Nephron (organoid): ENCODE measurements around the gene PKP4.

Experiments
- H3K27ac Mint-ChIP-seq, 3 experiments: 2 replicates each; pipeline ENCODE4 v1.8.0; 2020; ENCODE audit warnings: mixed read lengths in 3 of 3, mild to moderate bottlenecking in 2 of 3, moderate library complexity in 1 of 3
- H3K27me3 Mint-ChIP-seq: 2 replicates; pipeline ENCODE4 v1.8.0; 2021; ENCODE audit warnings: low read depth, mild to moderate bottlenecking, moderate library complexity, mixed read lengths
- H3K36me3 Mint-ChIP-seq: 2 replicates; pipeline ENCODE4 v1.8.0; 2020; ENCODE audit warnings: low read depth, mixed read lengths
- H3K4me1 Mint-ChIP-seq: 2 replicates; pipeline ENCODE4 v1.8.0; 2020; ENCODE audit warnings: mixed read lengths
- H3K4me3 Mint-ChIP-seq, 3 experiments: 2 replicates each; pipeline ENCODE4 v1.8.0; 2020; ENCODE audit warnings: mild to moderate bottlenecking in 3 of 3, mixed read lengths in 3 of 3, moderate library complexity in 2 of 3
- H3K9me3 Mint-ChIP-seq: 2 replicates; pipeline ENCODE4 v1.8.0; 2020; ENCODE audit warnings: mixed read lengths
- CTCF ChIP-seq, 3 experiments: fragments of 200-600 bp; sonication (generic); IDR thresholded peaks; one replicate each; pipeline ENCODE4 v1.5.0; 2021; ENCODE audit warnings: antibody characterized with exemption in 3 of 3; ENCODE audit not compliant: unreplicated experiment in 3 of 3

PKP4 gene

GRCh38 chr2:158644139-158644538 lies 187.4 kb downstream of the PKP4 start:
- no peaks in the 10 kb centered on the region for H3K9me3 Mint-ChIP-seq
- H3K27me3 Mint-ChIP-seq, result no peaks in the 10 kb centered on the region
- no peak overlapping the region for H3K27ac Mint-ChIP-seq
- TF ChIP-seq CTCF (IDR thresholded peaks at IDR 0.05; ENCODE audit: unreplicated experiment in 3 of 3), result no peak
- H3K36me3 Mint-ChIP-seq, result peaks cover 35% of the 10 kb centered on the region
- peaks cover 10% of the 10 kb centered on the region for H3K4me1 Mint-ChIP-seq
- no peak overlapping the region for H3K4me3 Mint-ChIP-seq

GRCh38 chr2:158645299-158645698 lies 188.5 kb downstream of the PKP4 start:
- Mint-ChIP-seq H3K4me1 (peaks cover 10% of the 10 kb centered on the region), H3K36me3 (peaks cover 30% of the 10 kb centered on the region), H3K27ac (peak overlapping the region in 1 of 3 experiments; percentile 8), H3K4me3 (no peak overlapping the region), H3K27me3 (no peaks in the 10 kb centered on the region), H3K9me3 (no peaks in the 10 kb centered on the region)
- TF ChIP-seq CTCF (IDR thresholded peaks at IDR 0.05; ENCODE audit: unreplicated experiment in 3 of 3), result no peak

GRCh38 chr2:158647436-158648231 lies 190.9 kb downstream of the PKP4 start:
- no peak overlapping the region for H3K4me3 Mint-ChIP-seq
- no peaks in the 10 kb centered on the region for H3K9me3 Mint-ChIP-seq
- H3K4me1 Mint-ChIP-seq, result peaks cover 10% of the 10 kb centered on the region
- no peaks in the 10 kb centered on the region for H3K27me3 Mint-ChIP-seq
- TF ChIP-seq CTCF (IDR thresholded peaks at IDR 0.05; ENCODE audit: unreplicated experiment in 3 of 3), result no peak
- H3K27ac Mint-ChIP-seq, result peak overlapping the region in 1 of 3 experiments; percentile 80
- H3K36me3 Mint-ChIP-seq, result peaks cover 25% of the 10 kb centered on the region

GRCh38 chr2:158649846-158650245 lies 193.1 kb downstream of the PKP4 start:
- Mint-ChIP-seq H3K27ac (no peak overlapping the region), H3K4me3 (no peak overlapping the region), H3K36me3 (peaks cover 19% of the 10 kb centered on the region), H3K4me1 (peaks cover 10% of the 10 kb centered on the region), H3K27me3 (no peaks in the 10 kb centered on the region), H3K9me3 (no peaks in the 10 kb centered on the region)
- no peak for TF ChIP-seq CTCF (IDR thresholded peaks at IDR 0.05; ENCODE audit: unreplicated experiment in 3 of 3)

- no peak for TF ChIP-seq CTCF (IDR thresholded peaks at IDR 0.05; ENCODE audit: unreplicated experiment in 3 of 3)
- Mint-ChIP-seq H3K4me3 (no peak overlapping the region), H3K9me3 (no peaks in the 10 kb centered on the region), H3K27me3 (no peaks in the 10 kb centered on the region), H3K36me3 (peaks cover 14% of the 10 kb centered on the region), H3K4me1 (peaks cover 12% of the 10 kb centered on the region), H3K27ac (no peak overlapping the region)
Measured at GRCh38 chr2:158650646-158651357, 194.1 kb downstream of the PKP4 start.
